OCI-LY1 (cell line): ENCODE results near the gene NR2F6.

Source experiments
- EZH2 ChIP-seq: fragments of 200-600 bp; sonication (generic), shearing (Covaris generic); IDR thresholded peaks from 2 replicates; pipeline ENCODE4 v1.8.0; 2017; ENCODE audit warnings: borderline replicate concordance, mixed run types, mild to moderate bottlenecking, antibody characterized with exemption, low read length, moderate library complexity, mixed read lengths
- TF ChIP-seq, protein P1 (sequence below): fragments of 200-600 bp; sonication (generic), shearing (Covaris generic); IDR thresholded peaks from 2 replicates; pipeline ENCODE4 v1.5.1; 2017; ENCODE audit warnings: mild to moderate bottlenecking, antibody characterized with exemption, low read length, moderate library complexity, mixed read lengths

DNA sequence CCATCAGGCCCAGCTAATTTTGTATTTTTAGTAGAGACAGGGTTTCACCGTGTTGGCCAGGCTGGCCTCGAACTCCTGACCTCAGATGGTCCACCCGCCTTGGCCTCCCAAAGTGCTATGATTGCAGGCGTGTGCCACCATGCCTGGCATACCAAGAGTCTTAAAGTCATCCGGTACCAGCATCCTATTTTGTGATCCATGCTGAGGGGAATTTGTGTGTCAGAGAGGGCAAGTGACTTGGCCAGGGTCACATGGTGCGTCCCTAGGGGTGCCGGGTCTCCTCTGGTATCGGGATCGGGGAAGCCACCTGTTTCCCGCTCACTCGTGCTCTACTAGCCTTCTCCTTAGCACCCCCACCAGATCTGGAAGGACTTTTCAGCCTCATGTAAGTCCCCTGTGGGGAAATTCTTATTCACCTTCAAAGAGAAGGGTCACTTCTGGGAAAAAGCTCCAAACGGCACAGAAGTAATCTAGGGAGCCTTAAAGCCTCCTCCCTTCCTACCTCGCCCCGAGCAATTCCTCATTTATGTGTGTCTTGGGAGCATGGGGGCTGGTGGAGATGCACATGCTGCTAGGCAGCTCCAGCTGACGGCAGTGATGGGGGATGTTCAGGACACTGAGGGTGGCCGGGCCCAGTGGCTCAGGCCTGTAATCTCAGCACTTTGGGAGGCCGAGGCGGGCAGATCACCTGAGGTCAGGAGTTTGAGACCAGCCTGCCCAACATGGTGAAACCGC is 29.9 kb upstream of the NR2F6 start:
- TF ChIP-seq, protein P1, sequence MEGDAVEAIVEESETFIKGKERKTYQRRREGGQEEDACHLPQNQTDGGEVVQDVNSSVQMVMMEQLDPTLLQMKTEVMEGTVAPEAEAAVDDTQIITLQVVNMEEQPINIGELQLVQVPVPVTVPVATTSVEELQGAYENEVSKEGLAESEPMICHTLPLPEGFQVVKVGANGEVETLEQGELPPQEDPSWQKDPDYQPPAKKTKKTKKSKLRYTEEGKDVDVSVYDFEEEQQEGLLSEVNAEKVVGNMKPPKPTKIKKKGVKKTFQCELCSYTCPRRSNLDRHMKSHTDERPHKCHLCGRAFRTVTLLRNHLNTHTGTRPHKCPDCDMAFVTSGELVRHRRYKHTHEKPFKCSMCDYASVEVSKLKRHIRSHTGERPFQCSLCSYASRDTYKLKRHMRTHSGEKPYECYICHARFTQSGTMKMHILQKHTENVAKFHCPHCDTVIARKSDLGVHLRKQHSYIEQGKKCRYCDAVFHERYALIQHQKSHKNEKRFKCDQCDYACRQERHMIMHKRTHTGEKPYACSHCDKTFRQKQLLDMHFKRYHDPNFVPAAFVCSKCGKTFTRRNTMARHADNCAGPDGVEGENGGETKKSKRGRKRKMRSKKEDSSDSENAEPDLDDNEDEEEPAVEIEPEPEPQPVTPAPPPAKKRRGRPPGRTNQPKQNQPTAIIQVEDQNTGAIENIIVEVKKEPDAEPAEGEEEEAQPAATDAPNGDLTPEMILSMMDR = no peak
- TF ChIP-seq EZH2 = no peak
